ENCODE measurements around the gene ANKRD45. TPM values are rescaled to one million over a fixed set of nuclear protein-coding genes. Genes with fewer than 3 reads are reported as not detected.
A peak's percentile ranks its signal among the peaks of the same experiment; 100 is the strongest.

ANKRD45 gene
- total and polyA plus RNA-seq, 2 of the 13 experiments (the other 11 are each of a cell fraction or from before 2014, with no cell fraction given) = not detected

GRCh38 chr1:173714759-173715537 lies 45.3 kb upstream of the ANKRD45 start, which contains the start of gene KLHL20 (continued):
- TF ChIP-seq, protein P1, sequence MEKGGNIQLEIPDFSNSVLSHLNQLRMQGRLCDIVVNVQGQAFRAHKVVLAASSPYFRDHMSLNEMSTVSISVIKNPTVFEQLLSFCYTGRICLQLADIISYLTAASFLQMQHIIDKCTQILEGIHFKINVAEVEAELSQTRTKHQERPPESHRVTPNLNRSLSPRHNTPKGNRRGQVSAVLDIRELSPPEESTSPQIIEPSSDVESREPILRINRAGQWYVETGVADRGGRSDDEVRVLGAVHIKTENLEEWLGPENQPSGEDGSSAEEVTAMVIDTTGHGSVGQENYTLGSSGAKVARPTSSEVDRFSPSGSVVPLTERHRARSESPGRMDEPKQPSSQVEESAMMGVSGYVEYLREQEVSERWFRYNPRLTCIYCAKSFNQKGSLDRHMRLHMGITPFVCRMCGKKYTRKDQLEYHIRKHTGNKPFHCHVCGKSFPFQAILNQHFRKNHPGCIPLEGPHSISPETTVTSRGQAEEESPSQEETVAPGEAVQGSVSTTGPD (CRISPR knock-in tag; IDR thresholded peaks at IDR 0.05) = no peak
- TF ChIP-seq CCAR2 (optimal IDR thresholded peaks at IDR 0.05; ENCODE audit: low read depth, low read length) = peak; percentile 88
- TF ChIP-seq, protein P2, sequence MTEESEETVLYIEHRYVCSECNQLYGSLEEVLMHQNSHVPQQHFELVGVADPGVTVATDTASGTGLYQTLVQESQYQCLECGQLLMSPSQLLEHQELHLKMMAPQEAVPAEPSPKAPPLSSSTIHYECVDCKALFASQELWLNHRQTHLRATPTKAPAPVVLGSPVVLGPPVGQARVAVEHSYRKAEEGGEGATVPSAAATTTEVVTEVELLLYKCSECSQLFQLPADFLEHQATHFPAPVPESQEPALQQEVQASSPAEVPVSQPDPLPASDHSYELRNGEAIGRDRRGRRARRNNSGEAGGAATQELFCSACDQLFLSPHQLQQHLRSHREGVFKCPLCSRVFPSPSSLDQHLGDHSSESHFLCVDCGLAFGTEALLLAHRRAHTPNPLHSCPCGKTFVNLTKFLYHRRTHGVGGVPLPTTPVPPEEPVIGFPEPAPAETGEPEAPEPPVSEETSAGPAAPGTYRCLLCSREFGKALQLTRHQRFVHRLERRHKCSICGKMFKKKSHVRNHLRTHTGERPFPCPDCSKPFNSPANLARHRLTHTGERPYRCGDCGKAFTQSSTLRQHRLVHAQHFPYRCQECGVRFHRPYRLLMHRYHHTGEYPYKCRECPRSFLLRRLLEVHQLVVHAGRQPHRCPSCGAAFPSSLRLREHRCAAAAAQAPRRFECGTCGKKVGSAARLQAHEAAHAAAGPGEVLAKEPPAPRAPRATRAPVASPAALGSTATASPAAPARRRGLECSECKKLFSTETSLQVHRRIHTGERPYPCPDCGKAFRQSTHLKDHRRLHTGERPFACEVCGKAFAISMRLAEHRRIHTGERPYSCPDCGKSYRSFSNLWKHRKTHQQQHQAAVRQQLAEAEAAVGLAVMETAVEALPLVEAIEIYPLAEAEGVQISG (CRISPR knock-in tag; IDR thresholded peaks at IDR 0.05) = peak; percentile 91
- TF ChIP-seq BATF2 (CRISPR knock-in tag; IDR thresholded peaks at IDR 0.05) = no peak
- no peak for TF ChIP-seq CREB1 (IDR thresholded peaks at IDR 0.05)
- peak; percentile 79 for TF ChIP-seq CREB1 (CRISPR knock-in tag; IDR thresholded peaks at IDR 0.05)
- no peak for TF ChIP-seq PAX8 (CRISPR knock-in tag; IDR thresholded peaks at IDR 0.05; ENCODE audit: borderline replicate concordance)
- no peak for TF ChIP-seq CERS6 (CRISPR knock-in tag; IDR thresholded peaks at IDR 0.05)
- TF ChIP-seq, protein P3, sequence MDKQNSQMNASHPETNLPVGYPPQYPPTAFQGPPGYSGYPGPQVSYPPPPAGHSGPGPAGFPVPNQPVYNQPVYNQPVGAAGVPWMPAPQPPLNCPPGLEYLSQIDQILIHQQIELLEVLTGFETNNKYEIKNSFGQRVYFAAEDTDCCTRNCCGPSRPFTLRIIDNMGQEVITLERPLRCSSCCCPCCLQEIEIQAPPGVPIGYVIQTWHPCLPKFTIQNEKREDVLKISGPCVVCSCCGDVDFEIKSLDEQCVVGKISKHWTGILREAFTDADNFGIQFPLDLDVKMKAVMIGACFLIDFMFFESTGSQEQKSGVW (CRISPR knock-in tag; IDR thresholded peaks at IDR 0.05; ENCODE audit: borderline replicate concordance) = no peak
- TF ChIP-seq MXD1 (CRISPR knock-in tag; IDR thresholded peaks at IDR 0.05) = no peak; the same call in 1 of the 2 replicates
- TF ChIP-seq CSRNP1 (CRISPR knock-in tag; IDR thresholded peaks at IDR 0.05) = no peak
- TF ChIP-seq, protein P4, sequence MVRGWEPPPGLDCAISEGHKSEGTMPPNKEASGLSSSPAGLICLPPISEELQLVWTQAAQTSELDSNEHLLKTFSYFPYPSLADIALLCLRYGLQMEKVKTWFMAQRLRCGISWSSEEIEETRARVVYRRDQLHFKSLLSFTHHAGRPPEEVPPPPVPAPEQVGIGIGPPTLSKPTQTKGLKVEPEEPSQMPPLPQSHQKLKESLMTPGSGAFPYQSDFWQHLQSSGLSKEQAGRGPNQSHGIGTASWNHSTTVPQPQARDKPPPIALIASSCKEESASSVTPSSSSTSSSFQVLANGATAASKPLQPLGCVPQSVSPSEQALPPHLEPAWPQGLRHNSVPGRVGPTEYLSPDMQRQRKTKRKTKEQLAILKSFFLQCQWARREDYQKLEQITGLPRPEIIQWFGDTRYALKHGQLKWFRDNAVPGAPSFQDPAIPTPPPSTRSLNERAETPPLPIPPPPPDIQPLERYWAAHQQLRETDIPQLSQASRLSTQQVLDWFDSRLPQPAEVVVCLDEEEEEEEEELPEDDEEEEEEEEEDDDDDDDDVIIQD (CRISPR knock-in tag; IDR thresholded peaks at IDR 0.05; ENCODE audit: low read depth) = peak; percentile 49; the same call in 1 of the 2 replicates
- peak; percentile 86 for TF ChIP-seq WIZ (CRISPR knock-in tag; IDR thresholded peaks at IDR 0.05)
- TF ChIP-seq ZNF570 (CRISPR knock-in tag; IDR thresholded peaks at IDR 0.05; ENCODE audit: borderline replicate concordance) = no peak
- 0 out of 2 replicates have a peak, but pooled peaks have one; percentile 60 for TF ChIP-seq ZNF414 (CRISPR knock-in tag; IDR thresholded peaks at IDR 0.05)
- peak; percentile 94 for TF ChIP-seq ZFP1 (CRISPR knock-in tag; IDR thresholded peaks at IDR 0.05)
- no peak for TF ChIP-seq SSRP1 (CRISPR knock-in tag; IDR thresholded peaks at IDR 0.05)
